PFSK-1 (cell line): ENCODE results near the gene TMEM97.

ENCODE experiments used
- SIN3A ChIP-seq: IDR thresholded peaks from 2 replicates; pipeline ENCODE4 v1.6.1; 2012; ENCODE audit warnings: mild to moderate bottlenecking, low read length, moderate library complexity, borderline replicate concordance; ENCODE audit not compliant: insufficient read depth
- TAF1 ChIP-seq: IDR thresholded peaks from 2 replicates; pipeline ENCODE4 v1.6.1; 2012; ENCODE audit warnings: low read length, control low read depth, borderline replicate concordance; ENCODE audit not compliant: insufficient read depth
- TF ChIP-seq, protein P1 (sequence below), 2 experiments: IDR thresholded peaks; 2 replicates each; pipeline versions ENCODE4 v1.6.1 to v1.8.0; 2011 to 2012; ENCODE audit warnings: low read depth in 2 of 2, low read length in 2 of 2, control low read depth in 1 of 2, inconsistent platforms in 1 of 2, mild to moderate bottlenecking in 1 of 2, moderate library complexity in 1 of 2; ENCODE audit not compliant: insufficient read depth in 1 of 2

DNA sequence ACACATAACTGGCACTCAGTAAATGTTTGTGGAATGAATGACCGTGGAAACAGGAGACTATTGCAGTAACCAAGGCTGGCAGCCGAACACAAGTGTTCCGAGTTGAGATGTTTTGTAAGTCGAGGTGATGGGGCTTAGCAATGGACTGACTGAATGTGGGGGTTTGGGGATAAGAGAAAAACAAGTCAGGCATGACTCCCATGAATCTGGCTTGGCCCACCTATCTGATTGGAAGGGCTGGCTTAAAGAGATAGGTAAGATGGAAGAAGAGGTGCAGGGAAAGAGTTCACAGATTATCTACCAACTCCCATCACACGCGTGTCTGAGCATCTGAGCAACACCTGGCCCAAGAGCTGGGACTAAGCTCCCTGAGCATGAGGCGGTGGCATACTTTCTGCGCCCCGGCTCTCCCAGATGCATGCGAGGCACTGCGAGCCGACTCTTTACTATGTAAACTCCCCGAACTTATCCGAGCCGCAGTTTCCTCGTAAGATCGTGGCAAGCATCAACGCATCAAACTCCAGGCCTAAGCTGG, 15.7 kb downstream of the TMEM97 start:
- TF ChIP-seq, protein P1, sequence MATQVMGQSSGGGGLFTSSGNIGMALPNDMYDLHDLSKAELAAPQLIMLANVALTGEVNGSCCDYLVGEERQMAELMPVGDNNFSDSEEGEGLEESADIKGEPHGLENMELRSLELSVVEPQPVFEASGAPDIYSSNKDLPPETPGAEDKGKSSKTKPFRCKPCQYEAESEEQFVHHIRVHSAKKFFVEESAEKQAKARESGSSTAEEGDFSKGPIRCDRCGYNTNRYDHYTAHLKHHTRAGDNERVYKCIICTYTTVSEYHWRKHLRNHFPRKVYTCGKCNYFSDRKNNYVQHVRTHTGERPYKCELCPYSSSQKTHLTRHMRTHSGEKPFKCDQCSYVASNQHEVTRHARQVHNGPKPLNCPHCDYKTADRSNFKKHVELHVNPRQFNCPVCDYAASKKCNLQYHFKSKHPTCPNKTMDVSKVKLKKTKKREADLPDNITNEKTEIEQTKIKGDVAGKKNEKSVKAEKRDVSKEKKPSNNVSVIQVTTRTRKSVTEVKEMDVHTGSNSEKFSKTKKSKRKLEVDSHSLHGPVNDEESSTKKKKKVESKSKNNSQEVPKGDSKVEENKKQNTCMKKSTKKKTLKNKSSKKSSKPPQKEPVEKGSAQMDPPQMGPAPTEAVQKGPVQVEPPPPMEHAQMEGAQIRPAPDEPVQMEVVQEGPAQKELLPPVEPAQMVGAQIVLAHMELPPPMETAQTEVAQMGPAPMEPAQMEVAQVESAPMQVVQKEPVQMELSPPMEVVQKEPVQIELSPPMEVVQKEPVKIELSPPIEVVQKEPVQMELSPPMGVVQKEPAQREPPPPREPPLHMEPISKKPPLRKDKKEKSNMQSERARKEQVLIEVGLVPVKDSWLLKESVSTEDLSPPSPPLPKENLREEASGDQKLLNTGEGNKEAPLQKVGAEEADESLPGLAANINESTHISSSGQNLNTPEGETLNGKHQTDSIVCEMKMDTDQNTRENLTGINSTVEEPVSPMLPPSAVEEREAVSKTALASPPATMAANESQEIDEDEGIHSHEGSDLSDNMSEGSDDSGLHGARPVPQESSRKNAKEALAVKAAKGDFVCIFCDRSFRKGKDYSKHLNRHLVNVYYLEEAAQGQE (IDR thresholded peaks at IDR 0.05; ENCODE audit: insufficient read depth in 1 of 2, low read depth in 2 of 2, low read length in 2 of 2) = no peak
- TF ChIP-seq SIN3A (no peak), TAF1 (no peak)
